ENCODE results near the gene SETD3.

- TF ChIP-seq CTCF (IDR thresholded peaks at IDR 0.05) = no peak
- no peak for TF ChIP-seq EP300 (IDR thresholded peaks at IDR 0.05)
These were observed 67.5 kb downstream of the SETD3 start for GRCh38 chr14:99413172-99413571.

Measured in ovary (tissue), 3 donors.